ENCODE measurements around the gene PRPH2. TPM values are rescaled to one million over a fixed set of nuclear protein-coding genes. Genes with fewer than 3 reads are reported as not detected.

Gene PRPH2
- total and polyA plus RNA-seq, 2 of the 13 experiments (the other 11 are each of a cell fraction or from before 2014, with no cell fraction given): 0.03 to 0.04 TPM

GRCh38 chr6:42745640-42746462 lies 23.5 kb upstream of the PRPH2 start, which contains the start of gene TBCC (continued):
- TF ChIP-seq NKX3-1 (CRISPR knock-in tag; IDR thresholded peaks at IDR 0.05) (no peak), ZNF296 (CRISPR knock-in tag; conservative IDR thresholded peaks at IDR 0.05) (no peak; the same call in 1 of the 2 replicates), ARHGAP35 (CRISPR knock-in tag; IDR thresholded peaks at IDR 0.05; ENCODE audit: borderline replicate concordance) (0 out of 2 replicates have a peak, but pooled peaks have one; percentile 78), MAFF (IDR thresholded peaks at IDR 0.05; ENCODE audit: low read depth, low read length) (no peak), DDIT3 (CRISPR knock-in tag; IDR thresholded peaks at IDR 0.05) (no peak), KLF11 (CRISPR knock-in tag; IDR thresholded peaks at IDR 0.05) (peak; percentile 54; the same call in 1 of the 2 replicates), ZEB1 (IDR thresholded peaks at IDR 0.05; ENCODE audit: insufficient replicate concordance, low read depth) (no peak), ZNF512B (CRISPR knock-in tag; IDR thresholded peaks at IDR 0.05; ENCODE audit: borderline replicate concordance) (peak; percentile 79; the same call in 1 of the 2 replicates), THAP7 (CRISPR knock-in tag; IDR thresholded peaks at IDR 0.05) (0 out of 2 replicates have a peak, but pooled peaks have one; percentile 86), XBP1 (CRISPR knock-in tag; IDR thresholded peaks at IDR 0.05) (peak; percentile 74), ZNF660 (CRISPR knock-in tag; IDR thresholded peaks at IDR 0.05; ENCODE audit: borderline replicate concordance, low read depth) (no peak), RBM39 (IDR thresholded peaks at IDR 0.05; ENCODE audit: low read depth, low read length, poor library complexity, severe bottlenecking) (peak; percentile 22), AGO1 (IDR thresholded peaks at IDR 0.05; ENCODE audit: low read depth, low read length, poor library complexity, severe bottlenecking) (no peak), STAT5B (CRISPR knock-in tag; IDR thresholded peaks at IDR 0.05) (no peak), ZFP62 (CRISPR knock-in tag; IDR thresholded peaks at IDR 0.05) (no peak), PRPF4 (IDR thresholded peaks at IDR 0.05; ENCODE audit: low read depth, low read length, poor library complexity, severe bottlenecking) (no peak), ISX (CRISPR knock-in tag; conservative IDR thresholded peaks at IDR 0.05) (0 out of 2 replicates have a peak, but pooled peaks have one; percentile 40), ZC3H4 (CRISPR knock-in tag; IDR thresholded peaks at IDR 0.05; ENCODE audit: borderline replicate concordance) (no peak), HMGXB4 (CRISPR knock-in tag; IDR thresholded peaks at IDR 0.05; ENCODE audit: borderline replicate concordance in 1 of 2, low read depth in 1 of 2) (peak; percentile 74 to 81; a peak in 3 of 4 replicates), MAX (IDR thresholded peaks at IDR 0.05) (peak; percentile 69), RFX3 (CRISPR knock-in tag; IDR thresholded peaks at IDR 0.05) (no peak; the same call in 1 of the 2 replicates), ESRRA (CRISPR knock-in tag; IDR thresholded peaks at IDR 0.05; ENCODE audit: low read depth) (no peak)
